NB4 (cell line): Measurements from ENCODE around the gene SPTBN5.

Experiments
- MAX ChIP-seq: IDR thresholded peaks from 2 replicates; pipeline ENCODE4 v1.6.1; 2011; ENCODE audit warnings: low read depth, low read length
- POLR2A ChIP-seq: IDR thresholded peaks from 2 replicates; pipeline ENCODE4 v1.6.1; 2011; ENCODE audit warnings: mild to moderate bottlenecking; ENCODE audit not compliant: insufficient read length; ENCODE audit errors: extremely low read depth
- TF ChIP-seq, protein P1 (sequence below): IDR thresholded peaks from one replicate; pipeline ENCODE4 v1.5.1; 2012; ENCODE audit warnings: low read depth, low read length

GRCh38 chr15:41871175-41871905, 22.5 kb downstream of the SPTBN5 start:
- TF ChIP-seq, protein P1, sequence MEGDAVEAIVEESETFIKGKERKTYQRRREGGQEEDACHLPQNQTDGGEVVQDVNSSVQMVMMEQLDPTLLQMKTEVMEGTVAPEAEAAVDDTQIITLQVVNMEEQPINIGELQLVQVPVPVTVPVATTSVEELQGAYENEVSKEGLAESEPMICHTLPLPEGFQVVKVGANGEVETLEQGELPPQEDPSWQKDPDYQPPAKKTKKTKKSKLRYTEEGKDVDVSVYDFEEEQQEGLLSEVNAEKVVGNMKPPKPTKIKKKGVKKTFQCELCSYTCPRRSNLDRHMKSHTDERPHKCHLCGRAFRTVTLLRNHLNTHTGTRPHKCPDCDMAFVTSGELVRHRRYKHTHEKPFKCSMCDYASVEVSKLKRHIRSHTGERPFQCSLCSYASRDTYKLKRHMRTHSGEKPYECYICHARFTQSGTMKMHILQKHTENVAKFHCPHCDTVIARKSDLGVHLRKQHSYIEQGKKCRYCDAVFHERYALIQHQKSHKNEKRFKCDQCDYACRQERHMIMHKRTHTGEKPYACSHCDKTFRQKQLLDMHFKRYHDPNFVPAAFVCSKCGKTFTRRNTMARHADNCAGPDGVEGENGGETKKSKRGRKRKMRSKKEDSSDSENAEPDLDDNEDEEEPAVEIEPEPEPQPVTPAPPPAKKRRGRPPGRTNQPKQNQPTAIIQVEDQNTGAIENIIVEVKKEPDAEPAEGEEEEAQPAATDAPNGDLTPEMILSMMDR: no peak
- TF ChIP-seq POLR2A (no peak), MAX (no peak)
